GM21381 (cell line): ENCODE measurements around the gene NMNAT2.

Experiments
- ATAC-seq: cut with Tn5 transposase; IDR thresholded peaks from one replicate; pipeline ENCODE4 v1.9.1; 2021; ENCODE audit warnings: mild to moderate bottlenecking, moderate library complexity; ENCODE audit not compliant: unreplicated experiment

NMNAT2 gene

GRCh38 chr1:183218971-183219615 lies 199.1 kb downstream of the NMNAT2 start:
- ATAC-seq, result no peak

DNA sequence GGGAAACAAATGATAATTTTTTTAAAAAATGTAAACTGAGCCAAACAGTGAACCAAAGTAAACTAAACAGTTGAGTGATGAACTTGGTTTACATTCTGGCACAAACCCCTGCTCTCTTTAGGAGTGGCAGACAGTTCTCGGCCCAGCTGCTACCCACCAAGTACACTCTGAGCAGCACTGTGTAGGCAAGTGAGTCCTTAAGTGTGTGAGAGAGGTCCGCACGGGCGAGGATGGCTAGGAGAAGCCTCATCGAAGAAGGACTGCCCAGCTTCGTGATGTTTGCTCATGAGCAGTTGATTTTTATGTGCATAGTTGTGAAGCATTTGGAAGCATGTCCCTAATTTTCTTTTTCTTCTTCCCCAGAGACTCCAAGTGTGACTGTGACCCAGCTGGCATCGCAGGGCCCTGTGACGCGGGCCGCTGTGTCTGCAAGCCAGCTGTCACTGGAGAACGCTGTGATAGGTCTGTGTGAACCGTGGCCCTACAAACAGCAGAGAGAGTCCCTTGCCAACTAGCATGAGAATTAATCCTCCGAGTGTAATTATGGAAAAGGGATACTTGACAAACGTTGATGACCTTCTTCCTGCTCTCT lies 200.1 kb downstream of the NMNAT2 start:
- ATAC-seq, result no peak

DNA sequence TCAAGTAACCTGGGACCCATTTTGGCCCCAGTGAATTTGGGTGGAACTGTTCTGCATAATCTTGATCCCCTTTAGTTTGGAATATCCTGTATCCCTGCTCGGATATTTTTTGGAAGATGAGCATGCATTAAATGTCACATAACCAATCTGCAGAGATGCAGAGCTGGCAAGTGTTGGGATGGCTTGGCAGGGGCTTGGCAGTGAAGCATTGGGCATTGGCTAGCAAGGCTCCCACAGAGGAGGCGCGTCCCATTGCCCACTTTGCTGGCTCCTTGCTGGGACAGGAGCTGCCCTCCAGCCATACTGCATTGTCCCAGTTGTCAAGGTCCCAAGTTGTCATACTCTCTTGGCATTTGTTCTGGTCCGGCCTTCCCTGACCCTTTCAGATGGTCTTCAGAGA lies 202.2 kb downstream of the NMNAT2 start:
- no peak for ATAC-seq

- no peak for ATAC-seq
These were observed 203.0 kb downstream of the NMNAT2 start for GRCh38 chr1:183215076-183215720.

GRCh38 chr1:183214021-183214970 lies 203.9 kb downstream of the NMNAT2 start:
- ATAC-seq, result no peak

DNA sequence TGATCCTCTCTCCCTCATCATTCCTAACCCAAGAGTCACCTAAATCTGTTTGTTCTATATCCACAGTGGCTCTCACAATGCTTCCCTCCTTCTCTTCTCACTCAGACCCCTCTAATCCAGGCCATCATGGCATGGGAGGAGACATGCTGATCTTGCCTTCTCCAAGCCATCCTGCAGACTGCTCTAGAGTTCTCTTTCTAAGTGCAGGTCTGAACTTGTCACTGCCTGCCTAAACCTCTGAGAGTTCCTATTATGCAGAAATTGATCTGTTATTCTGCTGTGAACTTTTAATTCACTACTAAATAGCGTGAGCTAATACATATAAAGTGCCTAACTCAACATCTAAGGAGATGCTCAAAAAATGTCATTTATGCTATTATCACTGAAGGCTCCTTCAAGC lies 205.3 kb downstream of the NMNAT2 start:
- ATAC-seq, result no peak

GRCh38 chr1:183210681-183211080 lies 207.5 kb downstream of the NMNAT2 start:
- no peak for ATAC-seq

- peak; percentile 57 for ATAC-seq
These were observed 208.5 kb downstream of the NMNAT2 start for GRCh38 chr1:183209533-183210158.

GRCh38 chr1:183206538-183207122 lies 211.6 kb downstream of the NMNAT2 start:
- no peak for ATAC-seq

DNA sequence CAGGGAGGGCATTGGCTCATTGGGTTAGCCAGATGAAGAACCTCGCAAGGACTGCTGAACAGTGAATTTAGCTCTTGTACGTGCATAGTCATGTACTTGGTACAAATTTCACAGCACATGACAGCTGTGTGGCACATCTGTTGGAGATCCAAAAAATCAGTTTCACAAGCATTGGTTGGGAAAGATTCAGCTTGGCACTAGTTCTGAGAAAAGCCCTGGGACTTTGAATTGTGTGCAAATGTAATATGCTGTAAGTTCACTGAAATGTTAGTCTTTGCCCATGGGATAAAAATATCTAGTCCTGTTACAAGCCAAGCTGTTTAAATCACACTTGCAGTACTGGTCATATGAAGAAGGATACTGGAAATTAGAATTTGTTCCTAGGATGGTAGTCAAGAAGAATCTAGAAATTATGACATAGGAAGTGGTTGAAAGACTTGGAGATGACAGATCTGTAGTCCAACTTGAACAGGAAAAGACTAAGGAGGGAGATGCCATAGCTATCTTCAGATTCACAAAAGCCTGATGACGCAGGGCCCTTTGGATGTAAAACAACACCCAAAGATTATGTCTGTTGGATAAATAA lies 212.9 kb downstream of the NMNAT2 start:
- ATAC-seq, result no peak

DNA sequence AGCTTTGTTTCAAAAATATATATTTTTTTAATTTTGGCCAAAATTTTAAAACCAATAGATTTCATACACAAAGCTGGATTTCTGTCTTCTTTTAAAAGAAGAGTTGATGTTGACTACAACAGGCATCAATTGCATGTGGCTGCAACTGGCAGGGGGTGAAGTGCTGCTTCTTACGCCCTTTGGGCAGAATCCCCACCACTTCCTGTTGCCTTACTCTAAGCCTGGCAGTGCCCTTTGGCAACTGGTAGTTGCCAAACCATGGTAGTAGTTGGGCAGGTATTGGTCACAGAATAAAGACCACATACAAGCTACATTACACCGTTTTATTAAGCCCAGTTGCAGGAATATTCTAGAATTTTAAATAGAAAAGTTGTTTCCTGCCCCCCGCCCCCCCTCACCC lies 215.1 kb downstream of the NMNAT2 start:
- no peak for ATAC-seq

GRCh38 chr1:183200451-183200850 lies 217.7 kb downstream of the NMNAT2 start:
- ATAC-seq, result no peak

DNA sequence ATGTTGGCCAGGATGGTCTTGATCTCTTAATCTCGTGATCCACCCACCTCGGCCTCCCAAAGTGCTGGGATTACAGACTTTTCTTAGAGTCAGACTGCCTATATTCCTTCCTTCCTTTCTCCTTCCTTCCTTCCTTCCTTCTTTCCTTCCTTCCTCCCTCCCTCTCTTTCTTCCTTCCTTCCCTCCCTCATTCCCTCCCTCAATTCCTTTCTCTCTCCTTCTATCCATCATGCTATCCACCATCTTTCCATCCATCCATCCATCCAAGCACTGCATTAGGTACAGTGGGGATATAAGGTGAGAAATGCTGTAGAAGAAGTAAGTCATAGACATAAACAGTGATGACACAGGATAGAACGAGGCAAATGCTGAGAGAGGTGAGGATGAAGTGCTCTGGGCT lies 218.9 kb downstream of the NMNAT2 start:
- no peak for ATAC-seq

DNA sequence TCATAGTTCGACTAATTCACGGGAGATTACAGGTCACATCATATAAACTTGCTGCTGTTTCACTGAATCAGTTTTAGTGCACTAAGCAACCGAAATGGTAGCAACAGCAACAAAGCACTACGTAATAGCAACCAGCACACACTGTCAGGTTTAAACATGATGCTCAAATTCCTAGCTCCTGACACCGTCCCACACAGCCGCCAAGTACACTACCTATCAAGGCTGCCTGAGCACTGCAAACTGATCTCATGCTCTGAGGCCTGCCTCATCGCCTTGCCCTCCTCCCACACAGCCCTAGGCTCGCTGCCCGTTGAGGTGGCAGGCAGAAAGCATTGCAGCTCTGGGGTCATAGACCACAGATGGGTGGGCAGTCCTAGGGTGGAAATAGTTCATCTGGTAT lies 219.7 kb downstream of the NMNAT2 start:
- ATAC-seq, result no peak
